Measurements from ENCODE around the gene YJEFN3. TPM values are rescaled to one million over a fixed set of nuclear protein-coding genes. Genes with fewer than 3 reads are reported as not detected.

Gene YJEFN3
- total RNA-seq, 1 experiment from 2014 or later, result 16.6 TPM

- no peak overlapping the region for H2BK120ac ChIP-seq (ENCODE audit: low read depth, low read length, poor library complexity, severe bottlenecking)
- DNase-seq, result peak; percentile 52
- no peak overlapping the region for H2AK5ac ChIP-seq (ENCODE audit: insufficient read length, low read length)
- peaks cover 2% of the 10 kb centered on the region; the same call in 1 of the 2 replicates for H3K27me3 ChIP-seq (ENCODE audit: insufficient read depth, low read length)
- no peak overlapping the region for H4K91ac ChIP-seq (ENCODE audit: insufficient read length, low read depth, low read length)
- Mint-ChIP-seq H3K4me1 (peaks cover 7 to 15% of the 10 kb centered on the region in 2 experiments), H3K27me3 (ENCODE audit: low read depth) (peaks cover 31% of the 10 kb centered on the region), H3K36me3 (ENCODE audit: insufficient read depth in 1 of 3, low read depth in 3 of 3) (peaks cover 2 to 8% (median 4%) of the 10 kb centered on the region in 3 experiments; a peak in 5 of 7 replicates), H3K9me3 (no peaks in the 10 kb centered on the region; a peak in 1 of 5 replicates), H3K4me3 (peak overlapping the region; percentile 61 to 79), H3K27ac (no peak overlapping the region; a peak in 1 of 7 replicates)
- TF ChIP-seq CTCF (conservative IDR thresholded peaks at IDR 0.05), result no peak
- no peak overlapping the region for H3K14ac ChIP-seq (ENCODE audit: insufficient read depth, low read length)
- no peak overlapping the region for H3T11ph ChIP-seq (ENCODE audit: low read length)
- no peak overlapping the region for H3K9ac ChIP-seq (ENCODE audit: extremely low read depth, insufficient read length, low read length)
- no peak overlapping the region for H3K4ac ChIP-seq (ENCODE audit: low read depth, low read length)
- no peak overlapping the region for H4K5ac ChIP-seq (ENCODE audit: insufficient read length, low read depth, low read length)
- no peaks in the 10 kb centered on the region for H3K9me3 ChIP-seq (ENCODE audit: control insufficient read depth, low read depth, low read length)
- H2BK15ac ChIP-seq (ENCODE audit: low read depth, low read length), result no peak overlapping the region
- peaks cover 14% of the 10 kb centered on the region for H3K23me2 ChIP-seq (ENCODE audit: insufficient read length, low read depth, low read length, poor library complexity, severe bottlenecking)
- H2AFZ ChIP-seq (ENCODE audit: low read length), result no peak overlapping the region
- no peak overlapping the region for H2BK5ac ChIP-seq (ENCODE audit: insufficient read length, low read length)
- H3K4me1 ChIP-seq (ENCODE audit: insufficient read depth, low read length), result no peaks in the 10 kb centered on the region
- no peak overlapping the region for H4K8ac ChIP-seq (replicated peaks; ENCODE audit: insufficient read length, low read depth, low read length)
- no peaks in the 10 kb centered on the region for H3K79me2 ChIP-seq (ENCODE audit: insufficient read depth, low read length)
- H3K23ac ChIP-seq (ENCODE audit: insufficient read length, low read depth, low read length), result no peak overlapping the region
- H2BK12ac ChIP-seq (ENCODE audit: insufficient read length, low read depth, low read length), result no peak overlapping the region
- no peak overlapping the region for H3K18ac ChIP-seq (ENCODE audit: insufficient read length, low read depth, low read length)
- WGBS (ENCODE audit: extremely low coverage, insufficient read length, low lambda C conversion rate), result no CpG with 5 or more reads among the region's 7 CpGs
- H2BK20ac ChIP-seq (ENCODE audit: low read depth, low read length, poor library complexity, severe bottlenecking), result no peak overlapping the region
- H3K56ac ChIP-seq (ENCODE audit: insufficient read length, low read depth, low read length), result no peak overlapping the region
- H3K4me2 ChIP-seq (ENCODE audit: insufficient read depth, insufficient read length, low read length), result peak overlapping the region; percentile 59
- no peak overlapping the region for H3K27ac ChIP-seq (ENCODE audit: insufficient read length, low read depth, low read length)
- no peaks in the 10 kb centered on the region for H4K20me1 ChIP-seq (ENCODE audit: control insufficient read depth, insufficient read depth, insufficient read length)
- H3K79me1 ChIP-seq (ENCODE audit: insufficient read depth, low read depth, low read length, poor library complexity, severe bottlenecking), result no peaks in the 10 kb centered on the region
Observed at GRCh38 chr19:19538785-19539166, 10.1 kb downstream of the YJEFN3 start.

Measured in H9 (cell line).